Testis (tissue), 2 donors: ENCODE measurements around the gene ME2.

ENCODE experiments used
- POLR2A ChIP-seq: fragments of 450-650 bp; IDR thresholded peaks from one replicate; pipeline ENCODE4 v1.6.1; 2017; ENCODE audit warnings: antibody characterized with exemption, mild to moderate bottlenecking, moderate library complexity
- TF ChIP-seq, protein P1 (sequence below), 3 experiments: fragments of 450-650 bp in 2 of 3; fragments of 200-600 bp in 1 of 3; sonication (generic) in 1 of 3; IDR thresholded peaks; one replicate each; pipeline ENCODE4 v1.5.1; 2016 to 2019; ENCODE audit warnings: antibody characterized with exemption in 3 of 3, mild to moderate bottlenecking in 2 of 3, moderate library complexity in 1 of 3

DNA sequence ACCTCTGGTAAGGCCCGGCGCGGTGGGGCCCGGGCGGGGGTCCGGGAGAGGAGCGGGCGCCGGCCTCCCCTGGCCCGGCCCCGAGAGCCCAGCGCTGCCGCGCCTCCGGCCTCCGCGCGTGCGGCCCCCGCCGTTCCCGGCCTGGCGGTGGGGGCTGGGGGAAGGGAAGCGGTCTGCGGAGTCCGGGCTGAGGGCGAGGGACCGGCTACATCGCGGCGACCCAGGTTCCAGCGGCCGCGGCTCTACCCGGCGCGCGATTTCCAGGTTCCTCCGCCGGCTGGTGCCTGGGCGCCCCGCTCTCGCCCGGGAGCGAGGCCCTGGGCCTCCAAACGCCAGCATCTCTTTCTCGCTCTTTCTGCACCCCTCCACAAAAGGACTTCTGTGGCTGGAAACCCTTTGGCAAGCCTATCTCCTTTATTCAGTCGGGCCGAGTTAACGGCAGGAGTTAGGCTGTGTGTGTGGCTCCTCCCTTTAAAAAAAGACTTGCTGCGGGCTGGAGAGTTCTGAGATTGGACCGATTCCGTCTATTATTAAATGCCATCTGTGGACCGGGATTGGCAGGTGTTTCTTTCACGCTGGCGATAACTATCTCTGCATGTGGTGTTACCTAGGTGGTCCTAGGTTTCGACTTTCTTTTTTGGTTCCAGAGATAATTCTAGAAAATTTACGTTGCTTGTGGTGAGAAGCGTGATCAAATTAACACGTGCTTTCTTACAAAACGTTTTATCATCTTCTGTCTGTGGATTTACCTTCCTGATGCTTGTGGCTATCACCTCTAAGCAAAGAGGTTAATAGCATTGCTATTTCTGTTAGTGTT is 592 bp downstream of the ME2 start:
- TF ChIP-seq, protein P1, sequence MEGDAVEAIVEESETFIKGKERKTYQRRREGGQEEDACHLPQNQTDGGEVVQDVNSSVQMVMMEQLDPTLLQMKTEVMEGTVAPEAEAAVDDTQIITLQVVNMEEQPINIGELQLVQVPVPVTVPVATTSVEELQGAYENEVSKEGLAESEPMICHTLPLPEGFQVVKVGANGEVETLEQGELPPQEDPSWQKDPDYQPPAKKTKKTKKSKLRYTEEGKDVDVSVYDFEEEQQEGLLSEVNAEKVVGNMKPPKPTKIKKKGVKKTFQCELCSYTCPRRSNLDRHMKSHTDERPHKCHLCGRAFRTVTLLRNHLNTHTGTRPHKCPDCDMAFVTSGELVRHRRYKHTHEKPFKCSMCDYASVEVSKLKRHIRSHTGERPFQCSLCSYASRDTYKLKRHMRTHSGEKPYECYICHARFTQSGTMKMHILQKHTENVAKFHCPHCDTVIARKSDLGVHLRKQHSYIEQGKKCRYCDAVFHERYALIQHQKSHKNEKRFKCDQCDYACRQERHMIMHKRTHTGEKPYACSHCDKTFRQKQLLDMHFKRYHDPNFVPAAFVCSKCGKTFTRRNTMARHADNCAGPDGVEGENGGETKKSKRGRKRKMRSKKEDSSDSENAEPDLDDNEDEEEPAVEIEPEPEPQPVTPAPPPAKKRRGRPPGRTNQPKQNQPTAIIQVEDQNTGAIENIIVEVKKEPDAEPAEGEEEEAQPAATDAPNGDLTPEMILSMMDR (IDR thresholded peaks at IDR 0.05) = no peak
- TF ChIP-seq POLR2A = no peak
